HepG2 (cell line): ENCODE data around the gene UQCRC1. TPM values are rescaled to one million over a fixed set of nuclear protein-coding genes. Genes with fewer than 3 reads are reported as not detected.

Experiments
- ATAC-seq: fragments of 200-7000 bp; cut with Tn5 transposase; 3 replicates; pipeline ENCODE4 v1.9.1; 2020; ENCODE audit warnings: mild to moderate bottlenecking, moderate library complexity
- BruUV-seq: library from RNA; stranded (reverse); fragments of 400-500 nt; replicated peaks from 2 replicates; lab custom pipeline; 2021; lab: Mats Ljungman, UMichigan
- CTCF ChIA-PET: fragments of 300-600 bp; formaldehyde crosslinking; extraction: SDS; loops from one replicate; lab custom pipeline; 2021; ENCODE audit warnings: low total read pairs, inconsistent platforms, low intra/inter-chr PET ratio; lab: Yijun Ruan, JAX
- POLR2A ChIA-PET: fragments of 350-600 bp; sonication (Branson Sonifier 250); formaldehyde crosslinking; loops from one replicate; lab custom pipeline; 2020; ENCODE audit warnings: antibody characterized with exemption, inconsistent platforms; lab: Yijun Ruan, JAX
- DNase-seq: peaks from one replicate; pipeline ENCODE4 v3.0.0-alpha.2; 2015; ENCODE audit warnings: low spot score
- FAIRE-seq: peaks from 3 replicates; lab custom pipeline; 2011; peaks lifted over from hg19 to GRCh38; lab: Jason Lieb, UNC
- H2AFZ ChIP-seq: one replicate; pipeline ENCODE4 v1.6.1; 2011; ENCODE audit warnings: low read length, inconsistent platforms
- H3K27ac ChIP-seq: fragments of 300-600 bp; 3 replicates; pipeline ENCODE4 v1.8.0; 2011; ENCODE audit warnings: mixed run types, mild to moderate bottlenecking, mixed read lengths, low read length, inconsistent platforms; ENCODE audit not compliant: insufficient read depth; ENCODE audit errors: extremely low read length
- H3K27me3 ChIP-seq, 2 experiments: fragments of 200-600 bp in 1 of 2; 2 replicates in 1 of 2; 3 replicates in 1 of 2; pipeline versions ENCODE4 v1.6.0 to v1.8.0; 2011; ENCODE audit warnings: low read length in 2 of 2, mild to moderate bottlenecking in 2 of 2, moderate library complexity in 2 of 2, inconsistent platforms in 1 of 2; ENCODE audit not compliant: insufficient read depth in 2 of 2, control insufficient read depth in 1 of 2
- H3K36me3 ChIP-seq, 2 experiments: fragments of 200-600 bp in 1 of 2; replicated peaks in 1 of 2; 2 replicates in 1 of 2; 3 replicates in 1 of 2; pipeline versions ENCODE4 v1.5.1 to v1.8.0; 2011; ENCODE audit warnings: low read length in 2 of 2, inconsistent platforms in 1 of 2; ENCODE audit not compliant: insufficient read depth in 2 of 2, control insufficient read depth in 1 of 2
- H3K4me1 ChIP-seq: 2 replicates; pipeline ENCODE4 v1.5.1; 2012; ENCODE audit warnings: low read length, inconsistent platforms; ENCODE audit not compliant: insufficient read depth
- H3K4me2 ChIP-seq: 2 replicates; pipeline ENCODE4 v1.6.0; 2011; ENCODE audit warnings: low read depth, low read length, inconsistent platforms
- H3K4me3 ChIP-seq, 3 experiments: fragments of 200-600 bp in 1 of 3; sonication (generic), shearing (Covaris generic) in 1 of 3; replicated peaks in 1 of 3; 2 replicates each; pipeline ENCODE4 v1.5.1; 2011 to 2016; ENCODE audit warnings: low read length in 3 of 3, inconsistent platforms in 2 of 3, low read depth in 2 of 3, mild to moderate bottlenecking in 2 of 3, control low read depth in 1 of 3, mixed read lengths in 1 of 3; ENCODE audit not compliant: insufficient read depth in 1 of 3
- H3K79me2 ChIP-seq: one replicate; pipeline ENCODE4 v1.6.1; 2011; ENCODE audit warnings: low read length, inconsistent platforms; ENCODE audit not compliant: insufficient read depth
- H3K9ac ChIP-seq: 2 replicates; pipeline ENCODE4 v1.6.0; 2011; ENCODE audit warnings: mild to moderate bottlenecking, low read depth, low read length, inconsistent platforms; ENCODE audit not compliant: insufficient read depth
- H3K9me3 ChIP-seq: 2 replicates; pipeline ENCODE4 v1.5.1; 2012; ENCODE audit warnings: mild to moderate bottlenecking, low read length
- H4K20me1 ChIP-seq: 2 replicates; pipeline ENCODE4 v1.6.0; 2011; ENCODE audit warnings: inconsistent platforms, mild to moderate bottlenecking, low read length, moderate library complexity; ENCODE audit not compliant: insufficient read depth
- MLXIP ChIP-seq: sonication (generic); formaldehyde crosslinking; IDR thresholded peaks from 2 replicates; pipeline ENCODE4 v1.9.0; 2021; ENCODE audit warnings: missing genetic modification reagents, borderline replicate concordance
- RARG ChIP-seq: sonication (generic); formaldehyde crosslinking; IDR thresholded peaks from 2 replicates; pipeline ENCODE4 v1.4.0; 2020; ENCODE audit warnings: low read depth, mild to moderate bottlenecking, missing genetic modification reagents
- RFX5 ChIP-seq: IDR thresholded peaks from 2 replicates; pipeline ENCODE4 v1.6.1; 2011; ENCODE audit warnings: low read depth, low read length, improper control_type of control experiment
- RORA ChIP-seq: sonication (generic); formaldehyde crosslinking; IDR thresholded peaks from 2 replicates; pipeline ENCODE4 v1.5.0; 2020; ENCODE audit warnings: mild to moderate bottlenecking, missing genetic modification reagents, moderate library complexity
- TFDP1 ChIP-seq: IDR thresholded peaks from 2 replicates; pipeline ENCODE4 v1.6.1; 2016; ENCODE audit warnings: missing compliant biosample characterization, missing genetic modification reagents, borderline replicate concordance
- THAP7 ChIP-seq: sonication (generic); formaldehyde crosslinking; IDR thresholded peaks from 2 replicates; pipeline ENCODE4 v1.8.1; 2023; ENCODE audit warnings: mild to moderate bottlenecking, missing genetic modification reagents
- ZNF180 ChIP-seq: sonication (generic); formaldehyde crosslinking; IDR thresholded peaks from 2 replicates; pipeline ENCODE4 v1.4.0; 2020; ENCODE audit warnings: low read depth, missing genetic modification reagents, borderline replicate concordance
- ZNF550 ChIP-seq: sonication (generic); formaldehyde crosslinking; IDR thresholded peaks from 2 replicates; pipeline ENCODE4 v1.4.0; 2020; ENCODE audit warnings: mild to moderate bottlenecking, missing genetic modification reagents, borderline replicate concordance
- ZNF687 ChIP-seq: sonication (generic); formaldehyde crosslinking; IDR thresholded peaks from 2 replicates; pipeline ENCODE4 v1.5.1; 2020; ENCODE audit warnings: mild to moderate bottlenecking, missing genetic modification reagents, moderate library complexity
- WGBS: methylation state at CpG from one replicate; pipeline ENCODE4 v1.1.6; 2017; ENCODE audit warnings: low lambda C conversion rate; 5-methylcytosine and 5-hydroxymethylcytosine counted together
- in situ Hi-C: cut with HindIII; loops from 2 replicates; pipeline ENCODE4 v1.10.0; 2017; ENCODE audit warnings: low pct_unique_long_range_greater_than_20kb; ENCODE audit not compliant: extremely low pct_ligation_motif_present
- intact Hi-C: fragments of 100-400 bp; cut with micrococcal nuclease; formaldehyde crosslinking; loops from one replicate; pipeline ENCODE4 v1.10.0; 2022; ENCODE audit not compliant: unreplicated experiment
- polyA plus RNA-seq, 8 experiments: library from polyadenylated mRNA; depleted of rRNA in 3 of 8; stranded (reverse) in 7 of 8; unstranded in 1 of 8; fragments of >200 nt; fragmentation: Illumina TruSeq in 4 of 8; extraction: Trizol in 4 of 8; gene quantifications; 2 replicates each; pipeline versions ENCODE4 v1.2.1 to v1.2.3, GENCODE V29; 2011 to 2016; ENCODE audit warnings: low read depth in 4 of 8, missing spikeins in 1 of 8, mixed read lengths in 1 of 8; ENCODE audit not compliant: insufficient read depth in 1 of 8
- total RNA-seq, 5 experiments: library from RNA; depleted of rRNA; stranded (reverse); fragments of >200 nt; fragmentation: Illumina TruSeq; extraction: Trizol; gene quantifications; 2 replicates each; pipeline ENCODE4 v1.2.3, GENCODE V29; 2016; ENCODE audit warnings: low read depth in 1 of 5

UQCRC1 gene
- total and polyA plus RNA-seq, 2 of the 13 experiments (the other 11 are each of a cell fraction or from before 2014, with no cell fraction given) = 316 to 680 TPM

GRCh38 chr3:48633256-48633655 is 23.8 kb upstream of the UQCRC1 start:
- peaks cover 66% of the 10 kb centered on the region for H3K4me1 ChIP-seq
- H2AFZ ChIP-seq = no peak overlapping the region
- DNase-seq = no peak
- peak overlapping the region; percentile 83; the same call in 1 of the 2 replicates for H3K9ac ChIP-seq
- H4K20me1 ChIP-seq = no peaks in the 10 kb centered on the region
- no peaks in the 10 kb centered on the region; a peak in 1 of 5 replicates for H3K27me3 ChIP-seq
- peaks cover 43% of the 10 kb centered on the region for H3K79me2 ChIP-seq
- peak overlapping the region; percentile 74 for H3K27ac ChIP-seq
- FAIRE-seq = no peak
- in situ Hi-C loops (no loop called here), intact Hi-C loops (no loop called here)
- no peaks in the 10 kb centered on the region for H3K9me3 ChIP-seq
- H3K4me3 ChIP-seq = peak overlapping the region; percentile 71 to 96 (median 93); a peak in 4 of 6 replicates
- BruUV-seq = no TSS peak
- CTCF ChIA-PET = no interaction called here
- peak overlapping the region; percentile 88 for H3K4me2 ChIP-seq
- ATAC-seq = no peak
- TF ChIP-seq ZNF687 (CRISPR knock-in tag) (peak; percentile 52), RARG (CRISPR knock-in tag) (no peak), TFDP1 (CRISPR knock-in tag) (no peak), ZNF180 (CRISPR knock-in tag) (no peak), RFX5 (no peak), ZNF550 (CRISPR knock-in tag) (no peak), RORA (CRISPR knock-in tag) (no peak), MLXIP (CRISPR knock-in tag) (no peak), THAP7 (no peak)
- peaks cover 15 to 55% of the 10 kb centered on the region in 2 experiments; a peak in 4 of 5 replicates for H3K36me3 ChIP-seq
- POLR2A ChIA-PET = interaction anchor here (2.9 to 4.8 kb wide), 3 partner anchors 11 to 160 kb away, joined by 24 to 140 read pairs (median 40); partner anchors contain the start of genes CELSR3 and TMEM89
- WGBS = 94% methylated on average over 7 of the region's 15 CpGs
